ENCODE results near the gene ZNRF4.

The ZNRF4 gene

DNA sequence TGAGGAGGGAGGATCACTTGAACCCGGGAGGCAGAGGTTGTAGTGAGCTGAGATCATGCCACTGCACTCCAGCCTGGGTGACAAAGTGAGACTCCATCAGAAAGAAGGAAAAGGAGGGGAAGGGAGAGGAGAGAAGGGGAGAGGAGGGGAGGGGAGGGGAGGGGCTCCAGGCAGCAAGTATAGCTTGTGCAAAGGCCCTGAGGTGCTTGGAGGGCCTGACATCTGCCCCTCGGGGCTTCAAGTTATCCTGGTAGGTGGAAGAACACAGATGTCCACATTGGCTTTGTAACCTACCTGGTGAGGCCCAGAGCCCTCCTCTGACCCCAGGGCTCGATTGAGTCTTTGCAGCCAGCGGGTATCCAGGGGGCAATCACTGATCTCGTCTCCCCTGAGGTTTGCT is 11.5 kb upstream of the ZNRF4 start:
- no peak for DNase-seq

DNA sequence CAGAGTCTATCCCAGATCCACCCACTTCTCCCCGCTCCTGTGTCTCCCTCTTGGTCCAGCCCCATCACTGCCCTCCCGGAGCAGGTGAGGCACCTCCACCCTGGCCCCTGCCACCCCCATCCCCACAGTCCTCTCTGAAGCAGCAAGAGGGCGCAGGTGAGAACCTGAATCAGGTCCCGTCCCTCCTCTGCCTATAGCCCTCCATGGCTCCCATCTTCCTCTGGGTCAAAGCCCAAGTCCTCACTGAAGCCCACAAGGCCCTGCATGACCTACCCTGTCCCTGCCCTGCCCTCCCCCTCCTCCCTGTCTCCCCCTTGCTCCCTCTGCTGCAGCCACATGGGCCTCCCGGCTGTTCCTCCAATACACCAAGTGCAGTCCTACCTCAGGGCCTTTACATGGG is 10.8 kb upstream of the ZNRF4 start:
- no peak for DNase-seq

DNA sequence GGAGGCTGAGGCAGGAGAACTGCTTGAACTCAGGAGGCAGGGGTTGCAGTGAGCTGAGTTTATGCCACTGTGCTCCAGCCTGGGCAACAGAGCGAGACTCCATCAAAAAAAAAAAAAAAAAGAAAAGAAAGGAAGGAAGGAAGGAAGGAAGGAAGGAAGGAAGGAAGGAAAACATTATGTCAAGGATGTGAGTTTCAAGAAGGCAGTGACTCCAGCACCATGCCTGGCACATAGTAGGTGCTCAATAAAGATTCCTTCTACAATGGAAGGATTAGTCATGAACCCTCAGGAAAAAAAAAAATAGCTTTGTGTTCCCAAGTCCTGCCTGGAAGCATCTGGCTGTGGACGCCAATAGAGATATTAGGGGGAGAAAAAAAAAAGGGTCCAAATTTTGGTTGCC is 10.1 kb upstream of the ZNRF4 start:
- DNase-seq: no peak

DNA sequence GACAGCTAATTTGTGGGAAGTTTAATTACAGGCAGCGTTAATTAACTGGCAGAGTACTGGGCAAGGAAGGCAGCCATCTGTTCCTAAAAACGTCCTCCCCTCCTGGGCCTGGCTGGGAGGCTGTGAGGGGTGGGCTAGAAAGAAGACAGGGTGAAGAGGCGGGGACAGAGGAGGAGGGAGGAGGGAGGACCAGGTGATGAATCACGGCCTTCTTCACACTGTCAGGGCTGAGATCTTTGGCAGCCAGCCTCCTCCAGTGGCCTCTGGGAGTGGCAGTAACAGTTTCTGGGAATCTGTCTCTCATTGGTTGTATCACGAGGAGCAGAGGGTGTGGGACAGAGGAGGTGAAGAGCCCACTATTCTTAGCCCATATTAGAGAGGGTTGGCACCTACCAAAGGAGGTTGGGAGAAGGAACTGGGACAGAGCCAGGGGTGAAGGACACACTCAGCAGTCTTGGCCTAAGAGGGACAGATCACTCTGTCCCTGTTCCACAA is 9.6 kb upstream of the ZNRF4 start:
- DNase-seq: no peak

DNA sequence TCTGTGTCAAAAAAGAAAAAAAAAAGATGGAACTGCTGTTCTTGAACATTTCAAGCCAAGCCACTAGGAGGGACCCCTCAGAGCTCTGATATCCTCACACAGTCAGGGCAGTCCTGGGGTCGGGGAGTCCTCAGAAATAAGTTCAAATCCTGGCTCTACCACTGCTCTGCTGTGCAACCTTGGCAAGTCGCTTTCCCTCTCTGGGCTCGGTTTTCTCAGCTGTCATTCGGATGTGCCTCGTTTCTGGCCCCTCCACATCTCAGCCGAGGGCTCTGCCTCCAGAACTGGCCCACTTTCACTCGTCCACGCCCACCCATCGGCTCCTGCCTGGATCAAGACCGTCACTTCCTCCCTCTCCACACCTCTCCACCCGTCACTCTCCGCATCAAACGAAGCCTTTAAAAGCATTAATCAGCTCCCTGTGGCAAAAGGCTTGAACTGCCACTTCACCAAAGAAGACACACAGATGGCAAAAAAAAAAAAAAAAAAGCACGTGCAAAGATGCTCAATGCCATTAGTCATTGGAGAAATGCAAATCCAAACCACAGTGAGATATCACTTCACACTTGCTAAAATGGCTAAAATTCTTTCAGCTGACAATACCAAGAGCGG is 7.4 kb upstream of the ZNRF4 start:
- DNase-seq: no peak

DNA sequence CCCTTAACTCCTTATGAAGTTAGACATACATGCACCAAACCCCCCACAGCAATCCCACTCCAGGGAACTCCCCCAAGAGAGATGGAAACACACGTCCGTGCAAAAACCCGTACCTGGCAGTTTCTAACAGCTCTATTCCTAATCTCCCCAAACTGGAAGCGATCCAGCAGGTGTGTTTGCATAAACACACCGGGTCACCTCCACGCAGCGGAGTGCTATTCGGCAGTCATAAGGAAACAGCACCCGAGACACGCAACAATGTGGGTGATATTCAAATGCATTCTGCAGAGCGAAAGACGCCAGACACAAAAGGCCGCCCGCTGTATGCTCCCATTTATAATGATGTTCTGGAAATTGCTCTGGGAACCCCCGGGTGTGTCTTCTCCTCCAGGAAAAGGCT is 6.8 kb upstream of the ZNRF4 start:
- DNase-seq: no peak

DNA sequence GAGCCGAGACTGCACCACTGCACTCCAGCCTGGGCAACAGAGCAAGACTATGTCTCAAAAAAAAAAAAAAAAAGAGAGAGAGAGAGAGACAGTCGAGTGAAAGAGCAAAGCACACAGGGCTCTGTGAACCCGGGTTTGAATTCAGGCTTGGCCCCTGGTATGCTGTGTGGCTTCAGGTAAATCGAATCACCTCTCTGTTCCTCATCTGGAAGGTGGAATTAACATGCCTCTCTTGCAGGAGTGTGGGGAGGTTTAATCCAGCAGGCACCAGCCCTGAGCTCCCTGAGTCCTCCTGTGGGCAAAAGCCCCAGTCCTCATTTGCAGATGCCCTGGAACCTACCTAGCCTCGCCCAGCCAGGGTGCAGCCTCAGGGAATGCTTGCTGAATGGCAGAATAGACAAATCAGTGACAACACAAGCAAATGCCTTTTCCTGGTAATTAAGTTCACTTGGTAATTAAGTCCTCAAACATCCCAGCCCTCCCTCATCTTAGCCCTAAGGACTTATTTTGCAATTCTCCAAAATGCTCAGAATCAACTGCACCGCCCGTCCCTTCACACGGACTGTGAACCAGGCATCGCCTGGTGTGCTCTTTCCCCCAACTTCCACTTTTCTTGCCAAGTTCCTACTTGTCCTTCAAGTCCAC is 4.6 kb upstream of the ZNRF4 start:
- no peak for DNase-seq

DNA sequence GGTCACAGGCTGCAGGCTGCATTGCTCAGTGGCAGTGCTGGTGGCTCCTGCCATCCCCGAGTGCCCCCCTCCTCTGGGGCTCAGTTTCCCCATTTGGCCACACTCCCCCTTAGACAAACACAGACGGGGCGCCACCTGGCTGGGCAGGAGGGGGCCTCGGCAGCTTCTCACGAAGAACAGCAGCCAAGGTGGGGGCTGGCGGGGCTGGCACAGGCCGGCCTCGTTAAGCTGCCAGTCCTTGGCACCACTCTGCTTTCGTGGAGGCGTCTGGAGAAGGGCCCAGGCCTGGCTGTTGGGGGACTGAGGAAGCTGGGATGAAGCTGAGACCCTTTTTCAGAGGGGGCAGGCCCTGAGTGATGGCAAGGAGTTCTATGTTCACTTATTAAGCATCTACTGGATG is 3.7 kb upstream of the ZNRF4 start:
- DNase-seq: no peak

DNA sequence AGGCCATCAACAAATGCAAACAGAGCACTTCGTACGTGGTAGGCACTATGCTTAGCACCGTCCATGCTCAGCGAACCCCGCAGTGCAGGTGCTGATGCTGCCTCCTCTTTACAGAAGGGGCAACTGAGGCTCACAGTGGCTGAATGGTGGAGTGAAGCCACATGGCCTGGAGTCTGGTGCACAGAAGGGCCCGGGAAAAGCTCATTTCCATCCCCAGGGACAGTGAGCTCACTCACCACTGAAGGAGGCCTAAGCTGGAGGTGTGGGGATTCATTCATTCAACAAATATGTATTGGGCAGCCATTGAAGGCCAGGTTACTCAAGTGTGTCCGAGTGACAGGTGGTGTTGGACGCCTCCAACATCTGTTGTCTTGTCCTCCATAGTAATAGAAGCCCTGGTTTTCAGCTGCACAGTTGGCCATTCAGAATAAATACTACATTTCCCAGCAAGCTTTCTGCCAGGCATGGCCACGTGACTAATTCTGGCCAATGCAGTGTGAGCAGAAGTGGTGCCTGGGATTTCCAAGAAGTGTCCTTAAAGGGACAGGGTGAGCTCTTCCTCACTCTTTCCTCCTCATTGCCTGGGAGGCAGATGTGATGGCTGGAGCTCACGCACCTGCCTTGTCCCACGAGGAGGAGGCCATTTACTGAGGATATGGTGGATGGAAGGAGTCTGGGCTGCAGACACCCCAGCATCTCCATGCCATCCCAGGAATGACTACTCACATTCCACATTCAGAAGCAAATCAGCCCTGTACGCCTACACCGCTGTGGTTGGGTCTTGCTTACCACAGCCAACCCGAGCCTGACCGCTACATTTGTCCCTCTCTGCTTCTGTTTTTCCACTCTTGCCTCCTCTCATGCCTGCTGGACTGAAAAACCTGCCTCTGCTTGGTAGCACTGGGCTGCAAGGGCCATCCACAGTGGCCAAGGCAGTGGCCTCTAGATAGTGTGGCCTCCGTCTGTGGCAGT is 2.3 kb upstream of the ZNRF4 start:
- DNase-seq: no peak

DNA sequence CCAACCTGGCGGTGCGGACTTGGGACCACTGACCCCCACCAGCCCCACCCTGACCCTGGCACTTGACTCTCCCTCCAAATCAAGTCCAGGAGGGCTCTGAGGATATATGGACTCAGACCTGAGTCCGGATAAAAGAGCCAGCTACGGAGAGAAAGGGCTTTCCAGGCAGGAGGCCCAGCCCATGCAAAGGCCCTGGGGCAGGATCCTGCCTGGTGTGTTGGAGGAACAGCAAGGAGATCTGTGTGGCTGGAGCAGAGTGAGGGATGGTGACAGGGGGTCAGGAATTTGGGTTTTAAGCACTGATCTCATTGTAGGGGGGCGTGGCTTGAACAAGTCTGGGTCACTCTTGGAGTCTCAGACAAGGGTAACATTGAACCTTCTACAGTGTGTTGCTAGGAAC is 474 bp upstream of the ZNRF4 start:
- DNase-seq: no peak

DNA sequence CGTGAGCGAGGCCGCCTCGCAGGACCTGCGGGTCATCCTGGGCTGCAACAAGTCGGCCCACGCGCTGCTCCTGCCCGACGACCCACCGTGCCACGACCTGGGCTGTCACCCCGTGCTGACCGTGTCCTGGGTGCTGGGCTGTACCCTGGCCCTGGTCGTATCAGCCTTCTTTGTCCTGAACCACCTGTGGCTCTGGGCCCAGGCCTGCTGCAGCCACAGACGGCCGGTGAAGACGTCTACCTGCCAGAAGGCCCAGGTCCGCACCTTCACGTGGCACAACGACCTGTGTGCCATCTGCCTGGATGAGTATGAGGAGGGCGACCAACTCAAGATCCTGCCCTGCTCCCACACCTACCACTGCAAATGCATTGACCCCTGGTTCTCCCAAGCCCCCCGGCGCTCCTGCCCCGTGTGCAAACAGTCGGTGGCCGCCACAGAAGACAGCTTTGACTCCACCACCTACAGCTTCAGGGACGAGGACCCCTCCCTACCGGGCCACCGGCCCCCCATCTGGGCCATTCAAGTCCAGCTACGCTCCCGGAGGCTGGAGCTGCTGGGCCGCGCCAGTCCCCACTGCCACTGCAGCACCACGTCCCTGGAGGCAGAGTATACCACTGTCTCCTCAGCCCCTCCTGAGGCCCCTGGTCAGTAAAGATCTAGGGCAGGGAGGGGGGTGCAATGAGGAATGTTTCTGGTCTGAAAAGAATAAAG is 1.1 kb downstream of the ZNRF4 start:
- no peak for DNase-seq

DNA sequence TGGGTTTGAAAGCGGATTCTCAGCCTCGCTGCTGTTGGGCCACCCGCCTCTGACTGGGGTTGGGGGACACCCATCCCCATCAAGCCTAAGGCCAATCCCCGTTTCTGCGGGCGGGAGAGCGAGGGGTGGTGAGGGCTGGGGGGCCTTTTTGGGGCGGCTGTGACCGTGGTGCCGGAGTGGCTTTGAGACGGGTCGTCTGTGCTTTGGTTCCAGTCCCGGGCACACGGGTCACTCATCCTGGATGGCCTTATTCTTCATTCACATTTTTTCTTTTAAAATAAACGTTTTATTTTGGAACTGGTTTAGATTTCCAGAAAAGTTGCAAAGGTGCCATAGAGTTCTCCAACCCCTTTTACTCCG is 1.6 kb downstream of the ZNRF4 start:
- no peak for DNase-seq

DNA sequence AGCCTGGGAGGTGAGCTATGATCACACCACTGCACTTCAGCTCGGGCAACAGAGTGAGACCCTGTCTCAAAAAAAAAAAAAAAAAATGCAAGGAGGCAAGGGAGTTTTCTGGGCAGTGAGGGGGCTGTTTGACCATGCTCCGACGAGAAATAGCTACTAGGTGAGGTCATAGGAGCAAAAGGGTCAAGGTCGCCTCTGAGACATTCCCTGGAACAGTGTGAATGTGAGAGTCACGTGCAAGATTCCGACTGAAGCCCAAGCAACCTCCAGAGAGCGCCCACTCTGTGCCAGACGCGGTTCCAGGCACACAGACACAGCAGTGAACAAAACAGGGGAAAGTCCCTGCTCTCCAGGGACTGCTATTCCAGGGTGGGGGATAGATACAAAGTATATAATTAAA is 2.5 kb downstream of the ZNRF4 start:
- DNase-seq: no peak

DNA sequence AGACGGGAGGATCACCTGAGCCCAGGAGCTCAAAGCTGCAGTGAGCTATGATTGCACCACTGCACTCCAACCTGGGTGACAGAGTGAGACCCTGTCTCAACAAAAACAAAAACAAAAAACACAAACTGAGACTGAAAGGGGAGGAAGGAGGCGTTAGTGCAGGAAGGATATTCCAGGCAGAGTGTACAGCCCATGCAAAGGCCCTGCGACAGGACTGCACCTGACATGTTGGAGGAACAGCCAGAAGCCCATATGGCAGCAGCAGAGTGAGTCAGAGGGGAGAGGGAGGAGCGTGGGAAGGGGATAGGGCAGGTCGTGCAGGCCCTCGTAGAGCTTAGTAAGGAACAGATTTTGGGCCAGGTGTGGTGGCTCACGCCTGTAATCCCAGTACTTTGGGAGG is 3.2 kb downstream of the ZNRF4 start:
- DNase-seq: no peak

DNA sequence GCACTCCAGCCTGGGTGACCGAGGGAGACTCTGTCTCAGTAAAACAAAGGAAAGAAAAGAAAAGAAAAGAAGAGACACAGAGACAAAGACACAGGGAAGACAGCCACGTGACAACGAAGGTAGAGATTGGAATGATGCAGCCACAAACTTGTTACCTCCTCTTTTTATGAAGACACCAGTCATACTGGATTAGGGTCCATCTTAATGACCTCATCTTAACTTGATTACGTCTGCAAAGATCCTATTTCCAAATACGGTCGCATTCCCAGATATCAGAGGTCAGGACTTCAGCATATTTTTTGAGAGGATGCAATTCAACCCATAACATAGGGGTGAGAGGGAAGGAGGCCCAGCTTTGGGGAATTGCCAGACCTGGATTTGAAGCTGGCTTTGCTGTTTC is 4.1 kb downstream of the ZNRF4 start:
- DNase-seq: no peak

DNA sequence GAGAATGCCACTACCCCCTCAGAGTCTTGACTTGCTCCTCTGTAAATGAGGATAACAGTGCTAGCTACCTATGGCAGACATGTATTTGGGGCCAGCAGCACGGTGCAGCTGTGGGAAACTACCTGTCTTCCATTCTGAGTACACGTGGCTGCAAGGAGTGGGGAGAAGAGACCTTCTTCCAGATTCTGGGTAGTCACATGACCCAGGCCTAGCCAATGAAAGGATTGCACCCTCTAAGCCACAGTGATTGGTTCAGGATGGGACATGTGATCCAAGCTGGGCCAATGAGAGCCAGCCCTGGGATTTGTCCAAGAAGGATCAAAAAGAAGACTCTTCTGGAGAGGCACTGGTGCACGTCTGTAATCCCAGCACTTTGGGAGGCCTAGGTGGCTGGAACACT is 5.5 kb downstream of the ZNRF4 start:
- DNase-seq: no peak

DNA sequence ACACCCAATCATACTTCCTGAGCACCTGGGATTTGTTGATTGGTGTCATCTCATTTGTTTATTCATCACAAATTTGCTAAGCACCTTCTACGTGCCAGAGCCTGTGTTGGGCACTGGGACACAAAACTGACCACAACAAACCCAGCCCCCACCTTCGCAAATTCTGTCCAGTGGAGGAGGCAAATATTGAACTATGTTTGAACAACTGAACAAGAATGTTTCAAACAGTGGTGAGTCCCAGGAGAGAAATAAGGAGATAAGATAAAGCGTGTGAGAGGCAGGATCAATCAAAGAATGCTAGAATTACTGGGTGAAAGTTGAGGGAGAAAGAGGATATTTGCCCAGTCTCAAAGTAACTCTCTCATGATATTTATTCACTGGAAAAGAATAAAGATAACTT is 8.7 kb downstream of the ZNRF4 start:
- DNase-seq: no peak

DNA sequence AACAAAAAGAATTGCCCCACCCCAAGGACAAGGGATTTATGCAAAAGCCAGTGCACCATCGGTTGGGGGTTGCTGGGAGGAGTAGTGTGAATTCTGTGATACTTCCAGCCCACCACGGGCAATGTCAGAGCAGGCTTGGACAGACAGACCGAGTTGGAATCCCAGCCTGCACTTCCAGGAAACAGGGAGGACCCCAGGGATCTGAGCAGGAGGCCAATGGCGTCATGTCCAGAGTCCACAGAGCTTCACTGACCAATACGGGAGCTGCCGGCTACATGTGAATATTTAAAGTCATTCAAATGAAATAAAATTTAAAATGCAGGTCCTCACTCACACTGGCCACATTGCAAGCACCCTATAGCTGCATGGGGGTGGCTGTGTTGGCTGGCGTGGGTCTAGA is 10.9 kb downstream of the ZNRF4 start:
- DNase-seq: no peak

DNA sequence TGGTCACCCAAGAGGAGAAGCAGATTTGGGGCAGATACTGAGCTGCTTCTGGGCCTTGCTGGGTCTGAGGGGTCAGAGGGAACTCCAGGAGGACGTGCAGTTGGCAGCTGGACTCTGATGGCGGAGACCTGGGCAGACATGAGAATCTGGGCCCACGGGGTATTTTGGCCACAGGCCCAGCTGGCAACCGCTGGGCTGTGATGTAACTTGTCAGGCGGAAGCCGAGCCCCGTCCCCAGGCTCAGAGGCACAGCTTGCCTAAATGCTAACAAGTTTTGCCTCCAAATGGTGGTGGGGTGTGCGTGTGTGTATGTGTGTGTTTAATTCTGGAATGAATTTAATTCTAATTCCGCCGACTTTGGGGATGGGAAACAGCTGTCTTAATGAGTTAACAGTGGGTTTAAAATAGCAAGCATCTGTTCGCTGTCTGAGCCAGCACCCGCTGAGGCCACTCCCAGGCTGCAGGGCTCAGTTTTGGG is 11.6 kb downstream of the ZNRF4 start:
- DNase-seq: no peak

DNA sequence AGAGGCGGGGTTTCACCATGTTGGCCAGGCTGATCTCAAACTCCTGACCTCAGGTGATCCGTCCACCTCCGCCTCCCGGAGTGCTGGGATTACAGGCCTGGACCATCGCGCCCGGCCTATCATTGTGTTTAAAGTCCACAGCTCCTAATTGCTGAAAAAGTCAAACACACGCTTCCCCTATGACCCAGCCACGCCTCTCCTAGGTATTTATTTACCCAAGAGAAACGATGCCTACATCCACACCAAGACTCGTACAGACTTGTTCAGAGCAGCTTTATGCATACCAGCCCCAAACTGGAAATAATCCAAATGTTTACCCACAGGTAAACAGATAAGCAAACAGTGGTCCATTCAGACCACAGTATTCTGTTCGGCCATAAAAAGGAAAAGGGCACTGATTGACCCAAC is 15.1 kb downstream of the ZNRF4 start:
- DNase-seq: no peak

DNA sequence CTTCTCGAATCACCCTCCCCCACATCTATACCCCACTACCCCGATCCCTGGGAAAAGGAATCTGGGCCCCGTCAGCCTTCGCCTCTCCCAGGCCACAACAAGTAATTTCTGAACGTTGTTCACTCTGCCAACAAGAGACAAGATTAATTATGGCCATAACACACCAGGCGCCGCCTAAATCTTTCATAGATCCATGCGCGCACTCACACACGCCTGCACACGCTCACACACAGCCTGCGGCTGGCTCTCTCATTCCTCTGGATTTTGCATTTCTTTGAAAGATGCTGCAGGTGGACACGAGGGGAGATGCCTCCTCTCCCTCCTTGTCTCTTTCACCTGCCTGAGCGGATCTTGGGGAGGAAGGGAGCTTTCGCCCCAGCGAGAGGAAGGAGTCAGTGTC is 17.1 kb downstream of the ZNRF4 start:
- no peak for DNase-seq

DNA sequence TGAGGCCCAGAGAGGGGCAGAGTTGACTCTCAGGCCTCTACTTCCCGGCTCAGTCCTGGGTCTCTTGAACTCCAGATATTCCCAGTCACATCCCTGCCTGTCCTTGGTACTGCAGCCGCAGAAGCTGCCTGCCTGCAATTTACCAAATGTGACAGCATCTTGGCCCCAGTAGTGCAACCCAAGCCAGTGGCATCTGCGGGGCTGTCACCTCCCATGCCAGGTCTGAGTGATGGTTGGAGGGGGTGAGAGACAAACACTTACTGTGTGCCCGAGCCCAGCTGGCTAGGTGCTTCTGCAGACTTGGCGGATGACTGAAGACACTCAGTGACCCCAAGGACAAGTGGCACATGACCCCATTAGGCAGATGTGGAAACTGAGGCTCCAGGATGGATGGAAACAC is 18.4 kb downstream of the ZNRF4 start:
- DNase-seq: no peak

Data from activated CD4-positive, CD25-positive, alpha-beta regulatory T cell (primary cell).